ENCODE results near the gene PSMD5.

Gene PSMD5

DNA sequence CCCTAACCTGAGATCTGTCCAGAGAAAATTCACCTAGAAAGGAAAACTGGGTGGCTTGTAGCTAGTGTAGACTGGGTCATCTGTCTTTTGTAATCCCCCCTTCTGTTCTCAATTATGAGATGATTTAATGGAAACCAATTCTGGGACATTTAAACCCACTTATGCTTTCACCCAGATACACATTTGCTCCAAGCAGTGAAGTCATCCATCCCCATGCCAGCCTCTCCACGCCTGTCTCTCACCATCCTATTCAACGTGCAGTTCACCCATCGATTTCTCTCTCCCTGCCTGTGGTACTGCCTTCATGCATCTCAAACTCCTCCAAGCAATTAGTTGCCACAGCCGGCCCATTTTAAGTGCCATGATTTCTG lies 32.5 kb upstream of the PSMD5 start:
- DNase-seq (ENCODE audit: low read depth) = no peak

DNA sequence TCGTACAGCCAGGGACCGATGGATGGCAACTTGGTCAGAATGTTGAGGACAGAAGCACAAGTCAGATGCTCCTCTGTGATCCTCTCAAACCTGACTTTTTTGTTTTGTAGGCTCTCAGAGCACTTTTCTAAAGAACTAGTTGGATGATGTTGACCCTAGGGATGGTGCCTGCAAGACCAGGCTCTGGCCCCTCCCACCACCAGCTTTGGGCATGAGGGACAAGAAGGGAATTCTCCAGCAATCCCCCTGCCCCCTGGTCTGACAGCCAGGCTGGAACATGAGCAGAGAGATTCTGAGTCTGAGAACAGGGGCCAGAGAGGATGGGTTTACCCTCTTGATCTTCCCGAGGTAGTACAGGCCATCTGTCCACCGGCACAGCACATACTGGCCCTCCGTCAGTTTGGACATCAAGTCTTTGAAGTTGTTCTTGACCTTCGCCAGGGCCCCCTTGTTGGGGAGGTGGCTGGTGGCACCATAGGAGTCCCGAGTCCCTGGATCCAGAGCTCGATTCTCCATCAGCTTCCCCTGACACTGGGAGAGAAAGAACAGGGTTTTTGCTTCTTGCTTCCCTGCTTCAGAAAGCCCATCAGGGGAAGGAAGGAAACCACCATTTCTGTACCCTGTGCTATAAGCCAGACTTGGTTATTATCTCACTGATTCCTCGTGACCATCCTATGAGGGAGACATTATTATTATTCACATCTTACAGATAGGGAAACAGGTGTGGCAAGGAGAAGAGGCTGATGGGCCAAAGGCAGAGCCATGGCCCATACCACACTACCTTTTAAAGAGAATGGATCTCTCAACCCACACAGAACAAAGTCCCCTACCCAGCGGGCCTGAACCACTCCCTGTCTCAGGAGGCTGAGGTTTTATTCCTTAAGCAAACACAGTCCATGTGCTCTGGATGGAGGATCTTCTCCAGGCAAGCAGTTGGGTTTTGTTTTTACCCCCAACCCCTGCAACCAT lies 31.8 kb upstream of the PSMD5 start:
- DNase-seq (ENCODE audit: low read depth) = no peak

DNA sequence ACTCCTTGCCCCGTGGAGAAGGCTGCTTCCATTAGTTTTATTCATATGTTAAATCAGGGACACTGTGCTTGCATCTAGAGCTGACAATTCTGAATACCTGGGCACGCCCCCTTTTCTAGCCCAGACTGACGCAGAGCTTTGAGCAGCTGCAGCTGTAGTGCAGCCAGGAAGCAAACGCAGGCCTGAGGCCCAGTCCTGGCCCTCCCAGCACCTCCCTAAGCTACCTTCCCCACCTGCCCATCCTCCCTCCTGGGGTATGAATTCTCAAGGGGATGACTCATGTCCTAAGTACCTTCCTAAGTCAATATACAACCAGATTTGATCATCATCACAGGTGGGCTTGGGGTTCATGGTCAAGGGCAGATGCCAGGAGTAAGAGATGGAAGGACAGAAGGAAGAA lies 30.8 kb upstream of the PSMD5 start:
- no peak for DNase-seq (ENCODE audit: low read depth)

DNA sequence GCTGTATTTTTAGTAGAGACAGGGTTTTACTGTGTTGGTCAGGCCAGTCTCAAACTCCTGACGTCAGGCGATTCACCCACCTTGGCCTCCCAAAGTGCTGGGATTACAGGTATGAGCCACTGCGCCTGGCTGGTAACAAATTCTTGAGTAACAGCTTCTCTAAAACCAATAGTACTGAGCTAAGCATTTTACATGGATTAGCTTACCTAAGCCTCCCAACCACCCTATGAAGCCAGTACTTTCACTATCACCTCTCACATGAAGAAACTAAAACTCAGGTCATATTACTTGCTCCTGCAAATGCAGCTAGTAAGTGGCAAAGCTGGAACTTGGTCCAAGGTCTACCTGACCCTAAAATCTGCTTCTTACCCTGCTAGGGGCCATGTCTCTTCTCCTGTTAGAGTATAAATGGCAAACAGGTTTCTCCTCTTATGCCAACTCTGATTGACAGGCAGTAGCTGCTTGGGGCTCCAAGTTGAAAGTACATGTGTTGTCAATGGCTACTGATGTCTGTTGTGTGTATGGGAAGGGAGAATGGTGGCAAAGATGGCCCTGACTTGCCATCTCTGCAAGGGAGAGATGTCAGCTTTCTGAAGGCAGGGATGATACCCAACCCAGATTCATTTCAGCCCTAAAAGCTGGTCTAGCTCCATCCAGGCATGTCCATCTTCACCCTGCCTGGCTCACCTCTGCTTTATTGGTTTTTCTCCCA lies 30.2 kb upstream of the PSMD5 start:
- DNase-seq (ENCODE audit: low read depth) = no peak

- no peak for DNase-seq (ENCODE audit: low read depth)
Observed at GRCh38 chr9:120870206-120870605, 27.5 kb upstream of the PSMD5 start.

GRCh38 chr9:120869726-120870125 lies 27.0 kb upstream of the PSMD5 start:
- no peak for DNase-seq (ENCODE audit: low read depth)

DNA sequence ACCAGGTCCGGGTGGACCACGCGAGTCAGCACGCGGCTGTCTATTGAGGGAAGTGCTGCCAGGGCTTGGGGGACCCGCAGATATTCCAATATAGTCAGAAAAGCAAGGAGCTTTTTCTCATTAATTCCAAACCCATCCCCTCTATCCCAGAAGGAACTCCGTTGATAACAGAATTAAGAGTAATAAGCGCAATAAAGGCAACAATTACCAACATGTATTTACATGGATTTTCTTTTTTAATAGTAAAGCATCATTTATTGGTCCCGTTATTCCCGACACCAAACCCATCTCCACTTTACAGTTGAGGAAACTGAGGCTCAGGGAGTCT lies 26.6 kb upstream of the PSMD5 start:
- DNase-seq (ENCODE audit: low read depth) = no peak

- DNase-seq (ENCODE audit: low read depth) = peak; percentile 95
Observed at GRCh38 chr9:120868676-120869359, 26.1 kb upstream of the PSMD5 start.

- DNase-seq (ENCODE audit: low read depth) = no peak
Observed at GRCh38 chr9:120868339-120868675, 25.6 kb upstream of the PSMD5 start.

DNA sequence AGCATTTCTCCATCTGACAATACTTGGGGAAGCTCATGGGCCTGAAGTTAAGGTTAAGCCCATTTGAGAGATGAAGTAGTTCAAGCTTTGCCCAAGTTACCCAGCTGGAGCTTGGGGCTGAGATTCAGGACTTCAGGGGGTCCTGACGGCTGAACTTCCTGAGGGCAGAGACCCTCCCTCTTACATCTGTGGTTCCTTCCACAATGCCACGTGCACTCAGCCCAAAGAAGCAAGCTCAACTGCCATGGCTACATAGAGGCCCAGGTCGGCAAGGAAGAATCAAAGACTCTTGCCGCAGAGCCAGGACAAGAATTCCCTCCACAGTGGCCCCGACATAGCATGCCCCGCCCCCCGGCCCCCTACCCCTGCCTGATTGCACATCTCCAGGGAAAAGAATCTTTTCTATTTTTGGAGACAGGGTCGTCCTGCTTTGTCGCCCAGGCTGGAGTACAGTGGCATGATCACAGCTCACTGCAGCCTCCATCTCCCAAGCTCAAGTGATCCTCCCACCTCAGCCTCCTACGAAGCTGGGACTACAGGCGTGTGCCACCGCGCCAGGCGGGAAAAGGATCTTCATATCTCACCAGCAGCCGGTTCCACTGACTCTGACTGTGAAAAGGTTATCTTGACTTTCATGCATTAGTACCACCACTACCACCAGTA lies 25.1 kb upstream of the PSMD5 start:
- no peak for DNase-seq (ENCODE audit: low read depth)

- no peak for DNase-seq (ENCODE audit: low read depth)
Observed at GRCh38 chr9:120866651-120867050, 23.9 kb upstream of the PSMD5 start.

GRCh38 chr9:120865809-120866208 lies 23.1 kb upstream of the PSMD5 start:
- no peak for DNase-seq (ENCODE audit: low read depth)

- DNase-seq (ENCODE audit: low read depth) = no peak
Observed at GRCh38 chr9:120865176-120865575, 22.5 kb upstream of the PSMD5 start.

DNA sequence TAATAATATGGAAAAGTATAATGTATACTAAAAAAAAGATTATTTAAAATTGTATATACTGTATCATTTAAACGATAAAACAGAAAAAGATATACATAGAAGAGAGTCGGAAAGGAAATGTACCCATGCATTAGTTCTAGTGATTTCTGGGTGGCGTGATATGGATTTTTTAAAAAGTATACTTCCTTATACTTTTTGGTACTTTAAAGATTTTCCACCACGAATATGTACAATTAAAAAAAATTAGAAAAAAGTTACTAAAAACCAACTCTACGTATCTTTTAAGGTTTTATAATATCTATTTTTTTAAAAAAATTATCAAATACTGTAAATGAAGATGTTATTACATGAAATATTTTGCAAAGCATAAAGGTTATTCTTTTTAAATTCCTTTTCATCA lies 22.0 kb upstream of the PSMD5 start:
- DNase-seq (ENCODE audit: low read depth) = no peak

DNA sequence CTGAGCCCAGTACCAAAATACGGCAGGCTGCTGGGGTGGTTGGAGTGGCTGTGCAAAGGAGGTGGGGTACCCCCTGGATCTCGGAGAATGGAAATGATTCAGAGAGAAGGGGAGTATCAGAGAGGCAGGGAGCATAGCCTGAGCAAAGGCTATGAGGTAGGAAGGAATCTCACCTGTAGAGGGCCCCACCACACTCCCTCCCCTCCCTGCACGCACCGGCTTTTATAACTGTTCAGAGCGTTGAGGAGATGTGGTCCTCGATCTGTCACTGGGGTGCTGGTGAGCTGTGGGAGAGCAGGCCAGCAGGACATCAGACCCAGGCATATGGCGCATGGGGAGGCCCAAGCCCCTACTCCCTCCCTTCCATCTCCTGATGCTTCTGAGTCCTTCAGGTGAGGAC lies 21.1 kb upstream of the PSMD5 start:
- no peak for DNase-seq (ENCODE audit: low read depth)

GRCh38 chr9:120862452-120862851 lies 19.7 kb upstream of the PSMD5 start:
- DNase-seq (ENCODE audit: low read depth) = no peak

GRCh38 chr9:120861935-120862334 lies 19.2 kb upstream of the PSMD5 start:
- DNase-seq (ENCODE audit: low read depth) = no peak

DNA sequence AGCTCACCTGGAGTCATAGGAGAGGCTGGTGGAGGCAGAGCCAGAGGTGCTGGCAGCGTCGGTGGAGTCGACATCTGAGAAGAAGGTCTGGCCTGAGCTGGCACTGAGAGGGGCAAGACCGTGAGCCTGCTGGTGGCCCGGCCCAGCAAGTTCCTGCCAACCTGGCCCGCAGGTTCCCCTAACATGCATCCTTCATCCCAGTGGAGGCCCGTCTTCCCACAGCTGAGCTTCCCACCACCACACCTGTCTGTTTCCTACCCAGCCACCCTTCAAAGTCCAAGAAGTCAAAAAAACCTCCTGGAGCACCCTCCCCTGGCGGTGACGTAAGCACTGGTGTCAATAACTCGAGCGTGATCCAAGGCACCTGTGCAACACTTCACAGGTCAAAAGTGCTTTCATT lies 17.4 kb upstream of the PSMD5 start:
- no peak for DNase-seq (ENCODE audit: low read depth)

DNA sequence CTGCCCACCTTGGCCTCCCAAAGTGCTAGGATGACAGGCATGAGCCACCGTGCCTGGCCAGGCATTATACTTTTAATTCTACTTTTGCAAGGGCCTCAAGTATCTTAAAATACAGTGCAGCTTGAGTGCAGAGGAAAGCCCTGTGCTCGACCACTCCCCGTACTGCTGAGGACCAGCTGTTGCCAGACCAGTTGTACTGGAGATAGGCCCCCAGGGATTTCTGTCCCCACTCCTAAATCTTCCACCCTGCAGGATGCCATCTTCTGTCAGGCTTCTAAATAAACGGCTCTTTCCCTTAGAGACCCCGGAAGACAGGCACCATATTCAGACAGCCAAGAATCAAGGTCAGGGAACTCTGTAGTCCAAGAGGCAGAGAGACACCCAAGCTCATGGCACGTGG lies 16.6 kb upstream of the PSMD5 start:
- no peak for DNase-seq (ENCODE audit: low read depth)

DNA sequence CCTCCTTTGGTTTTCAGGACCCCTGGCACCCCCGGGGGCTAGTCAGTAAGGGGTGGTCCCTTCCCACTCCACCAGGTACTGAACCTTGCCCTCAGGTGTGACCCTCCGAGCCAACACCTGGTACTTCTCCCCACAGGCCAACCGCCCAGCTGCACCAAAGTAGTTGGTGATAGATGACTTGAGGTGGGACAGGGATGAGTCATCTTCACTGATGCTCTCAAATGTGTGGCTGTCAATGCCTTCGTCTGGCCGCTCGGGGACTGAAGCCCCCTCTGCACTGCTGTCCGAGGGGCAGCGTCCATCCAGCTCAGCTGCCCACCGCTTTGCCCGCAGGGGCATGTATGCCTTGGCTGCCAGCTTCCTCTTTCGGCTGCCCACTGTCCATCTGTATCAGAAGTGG lies 15.2 kb upstream of the PSMD5 start:
- DNase-seq (ENCODE audit: low read depth) = no peak

GRCh38 chr9:120857481-120857880 lies 14.8 kb upstream of the PSMD5 start:
- DNase-seq (ENCODE audit: low read depth) = no peak

GRCh38 chr9:120856700-120857099 lies 14.0 kb upstream of the PSMD5 start:
- no peak for DNase-seq (ENCODE audit: low read depth)
